Esophagus mucosa (tissue), 1 donor: Measurements from ENCODE around the gene PKD1L1. TPM values are rescaled to one million over a fixed set of nuclear protein-coding genes. Genes with fewer than 3 reads are reported as not detected.
"Not testable (repeated sequence)": the region's sequence is repeated elsewhere in the genome, so short reads cannot be mapped to it uniquely, and the experiment has no call there.

Experiments
- ATAC-seq: fragments of 200-7000 bp; cut with Tn5 transposase; one replicate; pipeline ENCODE4 v1.9.1; 2020
- total RNA-seq: library from RNA; stranded (reverse); gene quantifications from one replicate; pipeline ENCODE4 v1.2.4, GENCODE V29; 2023
- donor health status: DM: yes; HTN: yes; CAD: no.

The PKD1L1 gene, protein sequence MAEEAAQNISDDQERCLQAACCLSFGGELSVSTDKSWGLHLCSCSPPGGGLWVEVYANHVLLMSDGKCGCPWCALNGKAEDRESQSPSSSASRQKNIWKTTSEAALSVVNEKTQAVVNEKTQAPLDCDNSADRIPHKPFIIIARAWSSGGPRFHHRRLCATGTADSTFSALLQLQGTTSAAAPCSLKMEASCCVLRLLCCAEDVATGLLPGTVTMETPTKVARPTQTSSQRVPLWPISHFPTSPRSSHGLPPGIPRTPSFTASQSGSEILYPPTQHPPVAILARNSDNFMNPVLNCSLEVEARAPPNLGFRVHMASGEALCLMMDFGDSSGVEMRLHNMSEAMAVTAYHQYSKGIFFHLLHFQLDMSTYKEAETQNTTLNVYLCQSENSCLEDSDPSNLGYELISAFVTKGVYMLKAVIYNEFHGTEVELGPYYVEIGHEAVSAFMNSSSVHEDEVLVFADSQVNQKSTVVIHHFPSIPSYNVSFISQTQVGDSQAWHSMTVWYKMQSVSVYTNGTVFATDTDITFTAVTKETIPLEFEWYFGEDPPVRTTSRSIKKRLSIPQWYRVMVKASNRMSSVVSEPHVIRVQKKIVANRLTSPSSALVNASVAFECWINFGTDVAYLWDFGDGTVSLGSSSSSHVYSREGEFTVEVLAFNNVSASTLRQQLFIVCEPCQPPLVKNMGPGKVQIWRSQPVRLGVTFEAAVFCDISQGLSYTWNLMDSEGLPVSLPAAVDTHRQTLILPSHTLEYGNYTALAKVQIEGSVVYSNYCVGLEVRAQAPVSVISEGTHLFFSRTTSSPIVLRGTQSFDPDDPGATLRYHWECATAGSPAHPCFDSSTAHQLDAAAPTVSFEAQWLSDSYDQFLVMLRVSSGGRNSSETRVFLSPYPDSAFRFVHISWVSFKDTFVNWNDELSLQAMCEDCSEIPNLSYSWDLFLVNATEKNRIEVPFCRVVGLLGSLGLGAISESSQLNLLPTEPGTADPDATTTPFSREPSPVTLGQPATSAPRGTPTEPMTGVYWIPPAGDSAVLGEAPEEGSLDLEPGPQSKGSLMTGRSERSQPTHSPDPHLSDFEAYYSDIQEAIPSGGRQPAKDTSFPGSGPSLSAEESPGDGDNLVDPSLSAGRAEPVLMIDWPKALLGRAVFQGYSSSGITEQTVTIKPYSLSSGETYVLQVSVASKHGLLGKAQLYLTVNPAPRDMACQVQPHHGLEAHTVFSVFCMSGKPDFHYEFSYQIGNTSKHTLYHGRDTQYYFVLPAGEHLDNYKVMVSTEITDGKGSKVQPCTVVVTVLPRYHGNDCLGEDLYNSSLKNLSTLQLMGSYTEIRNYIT (N-terminal part only)
- 0.36 TPM for total RNA-seq

DNA sequence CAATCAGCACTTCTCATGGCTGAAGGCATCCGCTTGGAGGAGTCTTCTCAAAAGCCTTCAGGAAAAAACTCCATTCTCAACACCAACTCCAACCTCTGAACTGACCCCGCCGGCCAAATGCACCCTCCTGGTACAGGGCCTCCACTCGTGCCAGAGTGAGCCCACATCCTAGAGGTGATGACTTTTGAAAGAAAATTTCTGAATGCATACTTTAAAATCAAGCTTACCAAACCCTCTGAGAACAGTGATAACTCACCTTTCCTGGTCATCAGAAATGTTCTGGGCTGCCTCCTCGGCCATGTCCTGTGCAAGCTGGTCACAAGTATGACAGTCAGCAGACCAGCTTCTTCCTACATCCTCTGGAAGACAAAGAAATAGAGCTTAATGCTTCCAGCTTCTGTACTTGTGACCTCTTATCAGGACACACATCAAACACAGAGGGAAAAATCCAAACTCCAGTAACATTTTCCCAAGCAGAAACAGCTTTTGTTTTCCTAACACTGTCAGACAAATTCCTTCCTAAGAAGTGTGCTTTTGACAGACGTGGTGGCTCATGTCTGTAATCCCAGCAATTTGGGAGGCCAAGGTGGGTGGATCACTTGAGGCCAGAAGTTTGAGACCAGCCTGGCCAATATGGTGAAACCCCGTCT lies at the start of gene PKD1L1:
PKD1L1 (minus strand) TSS at position 326 of the 650 bp plus-strand sequence; CDS start at position 300, 26 bp downstream.
- ATAC-seq, result no peak

GRCh38 chr7:47992446-47992845 lies 44.2 kb upstream of the PKD1L1 start:
- no peak for ATAC-seq

GRCh38 chr7:47991741-47992311 lies 43.6 kb upstream of the PKD1L1 start:
- ATAC-seq, result peak; percentile 88

GRCh38 chr7:47991270-47991669 lies 43.0 kb upstream of the PKD1L1 start:
- ATAC-seq, result no peak

DNA sequence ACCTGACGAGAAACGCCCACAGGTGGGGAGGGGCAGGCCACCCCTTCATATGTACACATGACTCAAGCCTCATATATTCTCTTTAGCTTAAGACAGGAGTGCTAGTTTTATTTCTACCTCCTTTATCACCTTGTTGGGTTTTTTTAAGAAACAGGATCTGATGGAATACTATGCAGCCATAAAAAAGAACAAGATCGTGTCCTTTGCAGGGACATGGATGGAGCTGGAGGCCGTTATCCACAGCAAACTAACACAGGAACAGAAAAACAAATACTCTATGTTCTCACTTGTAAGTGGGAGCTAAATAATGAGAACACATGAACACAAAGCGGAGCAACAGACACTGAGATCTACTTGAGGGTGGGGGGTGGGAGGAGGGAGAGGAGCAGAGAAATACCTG lies 42.3 kb upstream of the PKD1L1 start:
- no peak for ATAC-seq

- not testable (repeated sequence) for ATAC-seq
Observed at GRCh38 chr7:47989607-47990400, 41.5 kb upstream of the PKD1L1 start.

DNA sequence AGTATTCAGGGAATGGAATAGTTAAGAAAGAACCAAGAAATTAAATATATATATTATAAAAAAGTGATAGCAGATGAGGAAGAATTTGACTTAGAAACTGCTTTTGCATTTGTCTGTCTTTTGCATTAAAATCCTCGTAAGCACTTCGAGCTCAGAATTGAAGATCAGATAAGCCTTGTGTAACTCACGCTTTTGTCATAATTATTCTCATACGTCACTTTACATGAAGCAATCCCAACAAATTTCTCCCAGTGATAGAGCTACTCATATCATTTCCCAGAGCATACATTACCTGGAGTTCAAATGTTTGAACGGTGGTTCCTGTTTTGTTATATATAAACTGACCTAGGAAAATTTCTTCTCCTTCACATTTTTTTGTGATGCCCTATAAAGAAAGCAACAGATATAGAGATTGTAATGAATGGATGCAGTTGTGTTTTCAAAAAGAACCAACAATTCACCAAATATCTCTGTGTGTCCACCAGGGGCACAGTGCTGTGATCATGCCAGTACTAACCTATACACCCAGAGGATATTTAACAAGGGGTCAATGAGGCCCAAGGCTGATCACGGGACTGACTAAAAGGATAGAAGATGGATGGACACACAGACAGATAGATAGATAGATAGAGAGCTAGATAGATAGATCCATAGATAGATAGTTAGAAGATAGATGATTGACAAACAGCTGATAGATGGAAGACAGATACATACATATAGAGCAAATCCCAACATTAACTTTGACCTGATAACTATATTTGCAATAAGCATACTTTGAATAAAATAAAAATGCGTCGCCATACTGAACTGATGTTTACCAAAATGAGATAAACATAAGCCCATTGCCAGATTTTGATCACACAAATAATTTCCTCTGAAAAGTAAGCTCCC lies 40.5 kb upstream of the PKD1L1 start:
- ATAC-seq, result peak; percentile 48

- ATAC-seq, result no peak
Observed at GRCh38 chr7:47982610-47983009, 34.3 kb upstream of the PKD1L1 start.

- ATAC-seq, result not testable (repeated sequence)
Observed at GRCh38 chr7:47980648-47981047, 32.4 kb upstream of the PKD1L1 start.

DNA sequence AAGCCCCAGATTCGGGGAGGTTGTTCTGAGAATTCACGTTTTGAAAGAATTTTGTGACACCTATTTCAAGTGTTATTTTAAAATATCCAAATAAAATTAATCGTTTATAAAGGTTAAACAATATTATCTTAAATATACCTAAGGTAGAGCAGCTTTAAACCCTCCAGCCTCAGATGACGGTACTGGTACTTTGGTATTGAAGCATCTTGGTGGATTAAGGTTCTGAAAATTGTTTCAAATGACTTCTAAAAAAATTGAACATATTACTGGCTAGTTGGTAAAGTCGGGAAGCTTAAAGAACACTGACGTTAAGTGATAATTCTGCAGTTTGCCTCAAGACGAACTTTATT lies 31.5 kb upstream of the PKD1L1 start:
- ATAC-seq, result no peak

DNA sequence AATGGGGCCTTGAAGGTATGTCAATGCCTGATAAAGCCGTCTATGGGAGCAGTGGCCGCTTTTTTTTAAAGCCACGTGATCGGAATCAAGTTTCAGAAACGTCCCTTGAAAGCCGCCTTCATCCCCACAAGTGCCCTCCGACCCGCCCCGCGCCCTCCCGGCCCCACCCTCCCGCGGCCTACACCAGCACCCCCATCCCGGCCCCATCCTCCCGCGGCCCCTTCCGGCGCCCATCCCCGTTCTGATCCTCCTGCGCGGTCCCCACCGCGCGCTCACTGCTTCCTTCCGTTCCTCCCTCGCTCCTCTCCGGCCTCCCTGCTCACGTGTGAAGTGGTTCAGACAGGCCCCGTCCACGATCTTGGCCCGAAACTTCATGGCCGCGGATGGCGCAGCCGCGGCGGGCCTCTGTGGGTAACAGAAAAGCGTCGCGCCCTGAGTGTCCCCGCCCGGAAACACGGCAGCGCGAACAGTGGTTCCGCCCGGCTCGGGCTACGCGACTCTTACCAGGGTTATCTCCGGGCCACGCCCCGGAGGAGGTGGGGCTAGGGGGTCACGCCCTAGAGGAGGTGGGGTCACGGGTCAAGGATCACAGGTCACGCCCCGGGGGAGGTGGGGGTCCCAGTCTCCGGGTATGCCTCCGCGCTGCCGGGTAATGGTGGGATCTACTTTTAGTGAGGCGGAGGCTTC lies 31.0 kb upstream of the PKD1L1 start, which contains the start of gene HUS1:
HUS1 (minus strand) TSS at position 471 of the 687 bp plus-strand sequence; CDS start at position 375, 96 bp downstream.
- peak; percentile 99 for ATAC-seq

DNA sequence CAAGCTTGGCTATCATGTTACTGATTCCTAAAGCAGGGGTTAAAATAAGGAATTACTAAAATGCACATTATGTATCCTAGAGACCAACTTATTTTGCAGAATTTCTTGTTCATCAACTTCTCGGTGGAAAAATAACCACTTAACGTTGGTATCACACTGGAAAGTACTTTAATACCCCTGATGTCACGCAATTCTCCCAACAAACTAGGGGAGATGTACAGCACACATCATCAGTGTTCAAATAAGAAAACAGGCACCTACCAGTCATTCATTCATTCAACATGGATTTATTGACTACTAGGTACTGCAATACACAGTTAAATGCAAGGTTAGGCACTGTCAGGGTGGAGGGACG lies 30.5 kb upstream of the PKD1L1 start:
- ATAC-seq, result no peak

GRCh38 chr7:47973739-47974138 lies 25.5 kb upstream of the PKD1L1 start:
- ATAC-seq, result no peak

DNA sequence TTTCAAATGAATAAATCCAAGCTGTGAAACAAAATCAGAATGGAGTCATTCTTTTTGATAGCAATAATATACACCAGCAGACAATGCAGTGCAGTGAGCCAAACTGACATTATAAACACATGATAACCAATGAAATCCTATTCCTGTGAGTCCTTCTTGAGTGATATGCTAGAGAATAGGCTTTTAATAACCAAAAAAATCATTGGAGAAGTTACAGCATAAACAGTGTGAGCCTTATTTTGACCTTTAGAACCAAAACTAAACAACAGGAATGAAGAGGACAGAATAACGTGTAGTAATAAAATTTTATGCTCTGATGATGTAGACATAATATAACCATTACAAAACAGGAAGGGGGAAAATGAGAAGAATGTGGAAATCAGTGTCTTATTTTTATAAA lies 22.5 kb upstream of the PKD1L1 start:
- ATAC-seq, result no peak

GRCh38 chr7:47968847-47969774 lies 20.8 kb upstream of the PKD1L1 start:
- ATAC-seq, result peak; percentile 86

DNA sequence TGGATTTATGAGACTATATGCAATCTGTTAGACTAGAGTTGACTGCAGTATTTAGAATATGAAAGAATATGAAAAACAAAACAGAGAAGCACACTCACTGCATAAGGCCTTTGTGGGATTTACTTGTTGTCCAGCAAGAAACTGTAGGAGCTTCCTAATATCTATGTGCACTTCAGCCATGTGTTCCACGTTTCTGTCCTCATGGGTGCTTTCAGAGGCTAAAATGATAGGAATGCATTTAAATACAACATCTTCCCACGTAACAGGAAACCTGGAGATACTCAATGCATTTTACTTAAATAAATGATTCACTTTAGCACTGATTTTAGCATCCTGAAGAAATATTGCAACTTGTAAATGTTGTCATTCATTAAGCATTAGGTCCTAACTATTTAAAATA lies 19.4 kb upstream of the PKD1L1 start:
- ATAC-seq, result no peak

GRCh38 chr7:47967123-47967522 lies 18.9 kb upstream of the PKD1L1 start:
- ATAC-seq, result no peak

DNA sequence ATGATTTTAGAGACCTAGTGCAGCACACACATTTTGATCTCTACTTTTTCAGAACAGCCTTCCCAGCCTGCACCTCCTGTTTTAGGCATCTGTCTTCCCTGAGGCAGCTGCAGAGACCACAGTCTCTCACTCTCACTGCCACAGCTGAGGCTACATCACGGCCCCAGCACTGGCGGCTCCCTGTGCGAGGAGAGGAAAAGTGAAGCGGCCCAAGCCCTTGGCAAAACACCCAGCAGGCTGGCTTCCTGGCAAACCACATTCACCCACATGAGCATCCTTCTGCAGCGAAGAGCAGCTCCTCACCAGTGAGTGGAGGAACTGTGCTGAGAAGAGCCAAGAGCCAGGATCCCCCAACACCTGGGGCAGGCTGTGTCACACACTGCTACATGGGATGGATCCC lies 17.2 kb upstream of the PKD1L1 start:
- ATAC-seq, result no peak
